Measurements from ENCODE around the gene FERMT2. TPM values are rescaled to one million over a fixed set of nuclear protein-coding genes. Genes with fewer than 3 reads are reported as not detected.

The FERMT2 gene
- total and polyA plus RNA-seq, 11 donors: 31.2 to 158 (median 104) TPM

DNA sequence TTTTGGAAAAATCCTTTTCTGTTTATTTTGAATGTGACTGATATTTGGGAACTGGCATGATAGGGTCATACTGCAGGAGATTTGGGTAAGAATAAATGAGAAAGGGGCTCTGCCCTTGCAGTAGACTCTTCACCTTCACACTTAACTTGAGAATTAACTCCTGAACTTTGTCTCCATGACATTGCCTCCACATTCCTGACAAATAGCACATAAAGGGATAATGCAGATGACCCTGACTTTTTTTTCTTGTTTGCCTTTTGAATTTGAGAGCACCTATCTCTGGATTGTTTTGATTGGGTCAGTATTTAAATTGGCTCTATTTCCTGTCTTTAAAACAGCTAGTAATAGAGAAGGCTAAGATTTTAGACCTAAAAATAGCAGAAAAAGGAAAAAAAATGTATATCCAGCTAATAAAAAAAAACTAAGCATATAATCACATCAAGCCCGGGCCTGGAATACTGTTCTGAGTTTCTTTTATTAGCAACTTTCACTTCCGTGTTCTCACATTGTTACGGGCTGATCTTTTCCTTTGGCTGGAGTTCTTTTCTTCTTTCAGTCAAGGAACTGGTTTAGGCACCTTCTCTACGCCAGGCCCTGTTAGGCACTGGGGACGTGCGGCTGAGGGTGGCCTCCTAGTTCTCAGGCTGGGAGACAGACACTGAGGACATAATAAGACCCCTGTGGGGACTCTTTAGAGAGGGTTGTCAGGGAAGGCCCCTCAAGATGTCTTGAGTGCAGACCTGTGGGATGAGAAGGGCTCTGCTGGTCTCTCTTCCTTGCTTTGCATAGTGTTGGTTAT is 106.4 kb downstream of the FERMT2 start:
- H3K27me3 ChIP-seq: no peaks in the 10 kb centered on the region
- ATAC-seq: peak; percentile 33 to 77 (median 68)
- H3K27ac ChIP-seq: peak overlapping the region; percentile 41 to 79 (median 66)
- H3K4me1 ChIP-seq: peaks cover 0 to 21% (median 13%) of the 10 kb centered on the region in 12 donors
- 2 to 33% (median 15%) methylated on average over 6 of the region's 6 CpGs for WGBS, 4 donors
- DNase-seq: peak in 1 of 5 donors; percentile 63
- intact Hi-C loops (cut with DNase I): loop anchor here in 3 of 10 donors (2.0 kb wide), 1 partner anchor 106 kb away; the partner anchor contains the start of gene FERMT2 (in 3 of the 3)
- TF ChIP-seq, protein P1, sequence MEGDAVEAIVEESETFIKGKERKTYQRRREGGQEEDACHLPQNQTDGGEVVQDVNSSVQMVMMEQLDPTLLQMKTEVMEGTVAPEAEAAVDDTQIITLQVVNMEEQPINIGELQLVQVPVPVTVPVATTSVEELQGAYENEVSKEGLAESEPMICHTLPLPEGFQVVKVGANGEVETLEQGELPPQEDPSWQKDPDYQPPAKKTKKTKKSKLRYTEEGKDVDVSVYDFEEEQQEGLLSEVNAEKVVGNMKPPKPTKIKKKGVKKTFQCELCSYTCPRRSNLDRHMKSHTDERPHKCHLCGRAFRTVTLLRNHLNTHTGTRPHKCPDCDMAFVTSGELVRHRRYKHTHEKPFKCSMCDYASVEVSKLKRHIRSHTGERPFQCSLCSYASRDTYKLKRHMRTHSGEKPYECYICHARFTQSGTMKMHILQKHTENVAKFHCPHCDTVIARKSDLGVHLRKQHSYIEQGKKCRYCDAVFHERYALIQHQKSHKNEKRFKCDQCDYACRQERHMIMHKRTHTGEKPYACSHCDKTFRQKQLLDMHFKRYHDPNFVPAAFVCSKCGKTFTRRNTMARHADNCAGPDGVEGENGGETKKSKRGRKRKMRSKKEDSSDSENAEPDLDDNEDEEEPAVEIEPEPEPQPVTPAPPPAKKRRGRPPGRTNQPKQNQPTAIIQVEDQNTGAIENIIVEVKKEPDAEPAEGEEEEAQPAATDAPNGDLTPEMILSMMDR (IDR thresholded peaks at IDR 0.05): no peak
- TF ChIP-seq POLR2A (IDR thresholded peaks at IDR 0.05): no peak
- H3K4me3 ChIP-seq: peak overlapping the region in 4 of 12 donors; percentile 1 to 6 (median 2)
- no peaks in the 10 kb centered on the region for H3K9me3 ChIP-seq
- no peaks in the 10 kb centered on the region for H3K36me3 ChIP-seq

DNA sequence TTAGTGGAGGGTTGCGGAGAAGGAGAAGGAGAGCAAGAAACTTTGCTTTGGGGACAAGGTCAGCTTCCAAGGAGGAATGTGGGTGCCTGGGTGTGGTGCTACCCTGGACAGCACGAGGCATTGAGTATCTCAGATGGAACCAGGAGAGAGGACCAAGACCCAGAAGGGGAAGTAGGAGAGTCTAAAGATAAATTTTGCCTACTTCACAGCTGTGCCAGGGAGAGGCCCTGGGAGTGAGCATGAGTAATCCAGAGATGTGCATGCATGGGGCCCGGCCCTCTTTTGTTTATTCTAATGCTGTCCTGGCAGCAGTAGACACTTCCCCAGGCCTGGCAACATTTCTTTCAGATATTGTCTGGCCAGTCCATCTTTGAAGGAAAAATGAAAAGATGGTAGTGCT is 110.0 kb downstream of the FERMT2 start:
- WGBS, 4 donors: 68 to 73% (median 70%) methylated on average over 3 of the region's 3 CpGs
- TF ChIP-seq POLR2A (IDR thresholded peaks at IDR 0.05): no peak
- TF ChIP-seq, protein P1 (IDR thresholded peaks at IDR 0.05): no peak
- intact Hi-C loops (cut with DNase I): no loop called here
- DNase-seq (peak in 2 of 5 donors; percentile 42 to 49), ATAC-seq (peak in 3 of 4 donors; percentile 35 to 86 (median 63))
- no peaks in the 10 kb centered on the region for H3K9me3 ChIP-seq
- H3K27me3 ChIP-seq: no peaks in the 10 kb centered on the region
- no peaks in the 10 kb centered on the region for H3K36me3 ChIP-seq
- H3K4me1 ChIP-seq: peaks cover 0 to 19% (median 13%) of the 10 kb centered on the region in 12 donors
- no peak overlapping the region for H3K27ac ChIP-seq
- no peak overlapping the region for H3K4me3 ChIP-seq

DNA sequence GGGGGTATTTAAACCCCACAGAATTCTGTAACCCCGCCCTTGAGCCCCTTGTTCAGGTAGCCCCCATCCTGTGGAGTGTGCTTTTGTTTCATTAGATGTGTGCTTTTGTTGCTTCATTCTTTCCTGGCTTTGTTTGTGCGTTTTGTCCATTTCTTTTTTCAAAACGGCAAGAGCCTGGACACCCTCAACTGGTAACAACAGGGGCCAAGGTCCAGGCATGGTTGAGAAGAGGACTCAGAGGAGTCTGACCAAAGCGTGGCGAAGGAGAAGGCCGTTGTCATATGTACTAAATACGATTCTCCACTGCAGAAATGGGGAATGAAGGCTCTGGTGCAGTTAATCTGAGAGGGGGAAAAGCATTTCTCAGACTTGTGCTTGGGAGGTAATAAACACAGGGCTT is 113.4 kb downstream of the FERMT2 start:
- 91 to 94% (median 92%) methylated on average over 7 of the region's 7 CpGs for WGBS, 4 donors
- no peak for ATAC-seq
- H3K36me3 ChIP-seq: no peaks in the 10 kb centered on the region
- no peaks in the 10 kb centered on the region for H3K9me3 ChIP-seq
- DNase-seq: no peak
- H3K4me1 ChIP-seq: peaks cover 0 to 3% (median 0%) of the 10 kb centered on the region in 12 donors
- H3K27me3 ChIP-seq: no peaks in the 10 kb centered on the region
- intact Hi-C loops (cut with DNase I): no loop called here
- TF ChIP-seq, protein P1 (IDR thresholded peaks at IDR 0.05): no peak
- TF ChIP-seq POLR2A (IDR thresholded peaks at IDR 0.05): no peak
- no peak overlapping the region for H3K27ac ChIP-seq
- no peak overlapping the region for H3K4me3 ChIP-seq

DNA sequence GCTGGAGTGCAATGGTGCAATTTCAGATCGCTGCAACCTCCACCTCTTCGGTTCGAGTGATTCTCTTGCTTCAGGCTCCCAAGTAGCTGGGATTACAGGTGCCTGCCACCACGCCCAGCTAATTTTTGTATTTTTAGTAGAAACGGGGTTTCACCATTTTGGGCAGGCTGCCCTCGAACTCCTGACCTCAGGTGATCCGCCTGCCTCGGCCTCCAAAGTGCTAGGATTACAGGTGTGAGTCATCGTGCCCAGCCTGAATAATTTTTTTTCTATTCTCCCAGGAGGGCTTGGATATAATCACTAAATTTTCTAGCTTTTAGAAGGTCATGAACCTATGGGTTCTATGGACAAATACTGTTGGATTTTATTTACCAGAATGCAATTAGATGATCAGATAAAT is 114.8 kb downstream of the FERMT2 start:
- WGBS, 4 donors: 93 to 96% (median 96%) methylated on average over 9 of the region's 9 CpGs
- DNase-seq (no peak), ATAC-seq (no peak)
- TF ChIP-seq, protein P1 (IDR thresholded peaks at IDR 0.05): no peak
- no peak for TF ChIP-seq POLR2A (IDR thresholded peaks at IDR 0.05)
- intact Hi-C loops (cut with DNase I): no loop called here
- no peaks in the 10 kb centered on the region for H3K9me3 ChIP-seq
- H3K4me3 ChIP-seq: no peak overlapping the region
- no peaks in the 10 kb centered on the region for H3K4me1 ChIP-seq
- H3K27ac ChIP-seq: no peak overlapping the region
- no peaks in the 10 kb centered on the region for H3K27me3 ChIP-seq
- H3K36me3 ChIP-seq: no peaks in the 10 kb centered on the region
